Measurements from ENCODE around the gene SSH3.

DNA sequence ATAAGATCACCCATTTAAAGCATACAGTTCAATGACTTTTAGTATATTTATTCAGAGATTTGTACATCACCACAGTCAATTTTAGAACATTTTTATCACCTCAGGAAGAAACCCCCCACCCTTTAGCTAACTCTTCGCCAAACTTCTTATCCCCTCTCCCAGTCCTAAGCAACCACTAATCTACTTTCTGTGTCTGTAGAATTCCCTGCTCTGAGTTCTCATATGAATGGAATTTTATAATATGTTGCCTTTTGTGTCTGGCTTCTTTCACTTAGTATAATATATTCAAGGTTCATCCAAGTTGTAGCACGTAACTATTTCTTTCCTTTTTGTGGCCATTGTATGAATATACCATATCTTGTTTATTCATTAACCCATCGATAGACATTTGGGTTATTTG is 10.7 kb upstream of the SSH3 start:
- TF ChIP-seq EP300 (IDR thresholded peaks at IDR 0.05) (no peak), POLR2AphosphoS5 (IDR thresholded peaks at IDR 0.05) (no peak), POLR2A (IDR thresholded peaks at IDR 0.05) (no peak)
- TF ChIP-seq, protein P1, sequence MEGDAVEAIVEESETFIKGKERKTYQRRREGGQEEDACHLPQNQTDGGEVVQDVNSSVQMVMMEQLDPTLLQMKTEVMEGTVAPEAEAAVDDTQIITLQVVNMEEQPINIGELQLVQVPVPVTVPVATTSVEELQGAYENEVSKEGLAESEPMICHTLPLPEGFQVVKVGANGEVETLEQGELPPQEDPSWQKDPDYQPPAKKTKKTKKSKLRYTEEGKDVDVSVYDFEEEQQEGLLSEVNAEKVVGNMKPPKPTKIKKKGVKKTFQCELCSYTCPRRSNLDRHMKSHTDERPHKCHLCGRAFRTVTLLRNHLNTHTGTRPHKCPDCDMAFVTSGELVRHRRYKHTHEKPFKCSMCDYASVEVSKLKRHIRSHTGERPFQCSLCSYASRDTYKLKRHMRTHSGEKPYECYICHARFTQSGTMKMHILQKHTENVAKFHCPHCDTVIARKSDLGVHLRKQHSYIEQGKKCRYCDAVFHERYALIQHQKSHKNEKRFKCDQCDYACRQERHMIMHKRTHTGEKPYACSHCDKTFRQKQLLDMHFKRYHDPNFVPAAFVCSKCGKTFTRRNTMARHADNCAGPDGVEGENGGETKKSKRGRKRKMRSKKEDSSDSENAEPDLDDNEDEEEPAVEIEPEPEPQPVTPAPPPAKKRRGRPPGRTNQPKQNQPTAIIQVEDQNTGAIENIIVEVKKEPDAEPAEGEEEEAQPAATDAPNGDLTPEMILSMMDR (IDR thresholded peaks at IDR 0.05): no peak

Data from upper lobe of left lung (tissue), 4 donors.